ENCODE results near the gene VWC2. TPM values are rescaled to one million over a fixed set of nuclear protein-coding genes. Genes with fewer than 3 reads are reported as not detected.

VWC2 gene
- total and polyA plus RNA-seq, 10 of the 15 experiments (the other 5 are each of a cell fraction or from before 2014, with no cell fraction given), result 0.01 to 0.06 (median 0.03) TPM; not detected in 7

DNA sequence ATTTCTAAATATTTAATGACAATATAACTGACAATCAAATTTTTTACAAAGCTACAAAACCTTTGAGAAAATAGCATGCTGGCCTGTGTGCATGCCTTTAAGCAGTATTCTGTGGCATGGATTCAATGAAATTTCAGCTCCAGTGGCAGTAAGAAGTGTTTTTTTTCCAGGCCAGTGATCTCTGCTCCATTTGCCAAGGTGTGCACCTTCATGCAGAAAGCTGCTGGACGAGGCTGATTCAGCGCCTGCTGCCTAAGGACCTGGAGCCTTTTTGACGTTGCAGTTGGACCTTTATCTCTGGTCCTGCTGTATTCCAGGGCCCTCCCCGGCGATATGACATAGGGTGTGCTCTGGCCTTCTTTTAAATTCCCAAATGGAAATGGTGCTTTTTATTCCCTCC lies 26.6 kb downstream of the VWC2 start:
- intact Hi-C loops (cut with micrococcal nuclease; ENCODE audit: unreplicated experiment), result no loop called here
- SMC1A ChIA-PET (ENCODE audit: uncharacterized antibody, unreplicated experiment), result no interaction called here
- CTCF ChIA-PET, result no interaction called here
- WGBS (ENCODE audit: insufficient coverage, insufficient replicate concordance, low lambda C conversion rate, missing lambda C conversion rate), result 19% methylated on average over 5 of the region's 5 CpGs
- Histone ChIP-seq H3K36me3 (ENCODE audit: control insufficient read depth in 2 of 2, insufficient read depth in 2 of 2, low read length in 1 of 2) (no peaks in the 10 kb centered on the region), H3K79me2 (ENCODE audit: control insufficient read depth, insufficient read depth, low read length) (no peaks in the 10 kb centered on the region), H3K9me3 (replicated peaks; ENCODE audit: control insufficient read depth, insufficient read depth, low read length) (no peaks in the 10 kb centered on the region; the same call in 2 of the 3 replicates), H4K20me1 (ENCODE audit: control insufficient read depth, insufficient read depth) (no peaks in the 10 kb centered on the region), H3K27me3 (replicated peaks in 1 of 2; ENCODE audit: control insufficient read depth in 2 of 2, insufficient read depth in 2 of 2, low read length in 1 of 2) (no peaks in the 10 kb centered on the region; a peak in 1 of 4 replicates), H3K9ac (ENCODE audit: control insufficient read depth, insufficient read depth, low read length) (no peak overlapping the region), H3K4me1 (ENCODE audit: control insufficient read depth, insufficient read depth, low read length) (no peaks in the 10 kb centered on the region), H3K4me3 (no peak overlapping the region), H2AFZ (ENCODE audit: control insufficient read depth, low read depth, low read length) (no peak overlapping the region), H3K27ac (ENCODE audit: control insufficient read depth, insufficient read depth) (no peak overlapping the region), H3K4me2 (ENCODE audit: control insufficient read depth, insufficient read depth) (no peak overlapping the region)
- in situ Hi-C loops (cut with MboI), result no loop called here
- no peak for DNase-seq (ENCODE audit: low read depth, low spot score)
- POLR2A ChIA-PET, result no interaction called here
- no peak for TF ChIP-seq RBBP5 (conservative IDR thresholded peaks at IDR 0.05)
- FAIRE-seq, result no peak
- ATAC-seq, result no peak
- RAD21 ChIA-PET (ENCODE audit: unreplicated experiment), result no interaction called here
- no TSS peak for BruUV-seq (replicated peaks)

DNA sequence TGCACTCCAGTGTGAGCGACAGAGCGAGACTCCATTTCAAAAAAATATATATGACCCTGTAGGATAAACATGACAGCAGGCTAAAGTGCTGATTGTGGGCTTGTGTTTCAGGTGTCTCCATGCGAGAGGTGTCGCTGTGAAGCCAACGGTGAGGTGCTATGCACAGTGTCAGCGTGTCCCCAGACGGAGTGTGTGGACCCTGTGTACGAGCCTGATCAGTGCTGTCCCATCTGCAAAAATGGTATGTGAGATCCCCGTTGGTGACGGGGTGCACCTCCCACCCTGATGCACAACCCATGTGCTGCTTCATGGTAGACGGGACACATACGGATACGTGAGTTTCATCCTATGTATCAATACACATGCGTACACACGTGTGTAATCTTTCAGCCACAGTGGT lies 29.2 kb downstream of the VWC2 start:
- RAD21 ChIA-PET (ENCODE audit: unreplicated experiment), result no interaction called here
- POLR2A ChIA-PET, result no interaction called here
- TF ChIP-seq SMAD1 (IDR thresholded peaks at IDR 0.05; ENCODE audit: low read depth, partially characterized antibody) (no peak), FOXM1 (IDR thresholded peaks at IDR 0.05; ENCODE audit: low read depth, low read length) (no peak)
- TF ChIP-seq, protein P1, sequence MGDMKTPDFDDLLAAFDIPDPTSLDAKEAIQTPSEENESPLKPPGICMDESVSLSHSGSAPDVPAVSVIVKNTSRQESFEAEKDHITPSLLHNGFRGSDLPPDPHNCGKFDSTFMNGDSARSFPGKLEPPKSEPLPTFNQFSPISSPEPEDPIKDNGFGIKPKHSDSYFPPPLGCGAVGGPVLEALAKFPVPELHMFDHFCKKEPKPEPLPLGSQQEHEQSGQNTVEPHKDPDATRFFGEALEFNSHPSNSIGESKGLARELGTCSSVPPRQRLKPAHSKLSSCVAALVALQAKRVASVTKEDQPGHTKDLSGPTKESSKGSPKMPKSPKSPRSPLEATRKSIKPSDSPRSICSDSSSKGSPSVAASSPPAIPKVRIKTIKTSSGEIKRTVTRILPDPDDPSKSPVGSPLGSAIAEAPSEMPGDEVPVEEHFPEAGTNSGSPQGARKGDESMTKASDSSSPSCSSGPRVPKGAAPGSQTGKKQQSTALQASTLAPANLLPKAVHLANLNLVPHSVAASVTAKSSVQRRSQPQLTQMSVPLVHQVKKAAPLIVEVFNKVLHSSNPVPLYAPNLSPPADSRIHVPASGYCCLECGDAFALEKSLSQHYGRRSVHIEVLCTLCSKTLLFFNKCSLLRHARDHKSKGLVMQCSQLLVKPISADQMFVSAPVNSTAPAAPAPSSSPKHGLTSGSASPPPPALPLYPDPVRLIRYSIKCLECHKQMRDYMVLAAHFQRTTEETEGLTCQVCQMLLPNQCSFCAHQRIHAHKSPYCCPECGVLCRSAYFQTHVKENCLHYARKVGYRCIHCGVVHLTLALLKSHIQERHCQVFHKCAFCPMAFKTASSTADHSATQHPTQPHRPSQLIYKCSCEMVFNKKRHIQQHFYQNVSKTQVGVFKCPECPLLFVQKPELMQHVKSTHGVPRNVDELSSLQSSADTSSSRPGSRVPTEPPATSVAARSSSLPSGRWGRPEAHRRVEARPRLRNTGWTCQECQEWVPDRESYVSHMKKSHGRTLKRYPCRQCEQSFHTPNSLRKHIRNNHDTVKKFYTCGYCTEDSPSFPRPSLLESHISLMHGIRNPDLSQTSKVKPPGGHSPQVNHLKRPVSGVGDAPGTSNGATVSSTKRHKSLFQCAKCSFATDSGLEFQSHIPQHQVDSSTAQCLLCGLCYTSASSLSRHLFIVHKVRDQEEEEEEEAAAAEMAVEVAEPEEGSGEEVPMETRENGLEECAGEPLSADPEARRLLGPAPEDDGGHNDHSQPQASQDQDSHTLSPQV (IDR thresholded peaks at IDR 0.05), result no peak
- TF ChIP-seq, protein P2, sequence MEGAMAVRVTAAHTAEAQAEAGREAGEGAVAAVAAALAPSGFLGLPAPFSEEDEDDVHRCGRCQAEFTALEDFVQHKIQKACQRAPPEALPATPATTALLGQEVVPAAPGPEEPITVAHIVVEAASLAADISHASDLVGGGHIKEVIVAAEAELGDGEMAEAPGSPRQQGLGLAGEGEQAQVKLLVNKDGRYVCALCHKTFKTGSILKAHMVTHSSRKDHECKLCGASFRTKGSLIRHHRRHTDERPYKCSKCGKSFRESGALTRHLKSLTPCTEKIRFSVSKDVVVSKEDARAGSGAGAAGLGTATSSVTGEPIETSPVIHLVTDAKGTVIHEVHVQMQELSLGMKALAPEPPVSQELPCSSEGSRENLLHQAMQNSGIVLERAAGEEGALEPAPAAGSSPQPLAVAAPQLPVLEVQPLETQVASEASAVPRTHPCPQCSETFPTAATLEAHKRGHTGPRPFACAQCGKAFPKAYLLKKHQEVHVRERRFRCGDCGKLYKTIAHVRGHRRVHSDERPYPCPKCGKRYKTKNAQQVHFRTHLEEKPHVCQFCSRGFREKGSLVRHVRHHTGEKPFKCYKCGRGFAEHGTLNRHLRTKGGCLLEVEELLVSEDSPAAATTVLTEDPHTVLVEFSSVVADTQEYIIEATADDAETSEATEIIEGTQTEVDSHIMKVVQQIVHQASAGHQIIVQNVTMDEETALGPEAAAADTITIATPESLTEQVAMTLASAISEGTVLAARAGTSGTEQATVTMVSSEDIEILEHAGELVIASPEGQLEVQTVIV (IDR thresholded peaks at IDR 0.05; ENCODE audit: borderline replicate concordance, partially characterized antibody), result no peak
- TF ChIP-seq, protein P3, sequence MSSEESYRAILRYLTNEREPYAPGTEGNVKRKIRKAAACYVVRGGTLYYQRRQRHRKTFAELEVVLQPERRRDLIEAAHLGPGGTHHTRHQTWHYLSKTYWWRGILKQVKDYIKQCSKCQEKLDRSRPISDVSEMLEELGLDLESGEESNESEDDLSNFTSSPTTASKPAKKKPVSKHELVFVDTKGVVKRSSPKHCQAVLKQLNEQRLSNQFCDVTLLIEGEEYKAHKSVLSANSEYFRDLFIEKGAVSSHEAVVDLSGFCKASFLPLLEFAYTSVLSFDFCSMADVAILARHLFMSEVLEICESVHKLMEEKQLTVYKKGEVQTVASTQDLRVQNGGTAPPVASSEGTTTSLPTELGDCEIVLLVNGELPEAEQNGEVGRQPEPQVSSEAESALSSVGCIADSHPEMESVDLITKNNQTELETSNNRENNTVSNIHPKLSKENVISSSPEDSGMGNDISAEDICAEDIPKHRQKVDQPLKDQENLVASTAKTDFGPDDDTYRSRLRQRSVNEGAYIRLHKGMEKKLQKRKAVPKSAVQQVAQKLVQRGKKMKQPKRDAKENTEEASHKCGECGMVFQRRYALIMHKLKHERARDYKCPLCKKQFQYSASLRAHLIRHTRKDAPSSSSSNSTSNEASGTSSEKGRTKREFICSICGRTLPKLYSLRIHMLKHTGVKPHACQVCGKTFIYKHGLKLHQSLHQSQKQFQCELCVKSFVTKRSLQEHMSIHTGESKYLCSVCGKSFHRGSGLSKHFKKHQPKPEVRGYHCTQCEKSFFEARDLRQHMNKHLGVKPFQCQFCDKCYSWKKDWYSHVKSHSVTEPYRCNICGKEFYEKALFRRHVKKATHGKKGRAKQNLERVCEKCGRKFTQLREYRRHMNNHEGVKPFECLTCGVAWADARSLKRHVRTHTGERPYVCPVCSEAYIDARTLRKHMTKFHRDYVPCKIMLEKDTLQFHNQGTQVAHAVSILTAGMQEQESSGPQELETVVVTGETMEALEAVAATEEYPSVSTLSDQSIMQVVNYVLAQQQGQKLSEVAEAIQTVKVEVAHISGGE (CRISPR knock-in tag; IDR thresholded peaks at IDR 0.05), result no peak

More for the DNA sequence above, 29.2 kb downstream of the VWC2 start:
- Histone ChIP-seq H3K27me3 (replicated peaks in 1 of 2; ENCODE audit: control insufficient read depth in 2 of 2, insufficient read depth in 2 of 2, low read length in 1 of 2) (no peaks in the 10 kb centered on the region; a peak in 1 of 4 replicates), H3K4me2 (ENCODE audit: control insufficient read depth, insufficient read depth) (no peak overlapping the region), H3K79me2 (ENCODE audit: control insufficient read depth, insufficient read depth, low read length) (no peaks in the 10 kb centered on the region), H3K9ac (ENCODE audit: control insufficient read depth, insufficient read depth, low read length) (no peak overlapping the region), H3K9me3 (replicated peaks; ENCODE audit: control insufficient read depth, insufficient read depth, low read length) (no peaks in the 10 kb centered on the region; the same call in 2 of the 3 replicates), H3K4me3 (no peak overlapping the region), H3K4me1 (ENCODE audit: control insufficient read depth, insufficient read depth, low read length) (no peaks in the 10 kb centered on the region), H3K36me3 (ENCODE audit: control insufficient read depth in 2 of 2, insufficient read depth in 2 of 2, low read length in 1 of 2) (no peaks in the 10 kb centered on the region), H4K20me1 (ENCODE audit: control insufficient read depth, insufficient read depth) (no peaks in the 10 kb centered on the region), H2AFZ (ENCODE audit: control insufficient read depth, low read depth, low read length) (no peak overlapping the region), H3K27ac (ENCODE audit: control insufficient read depth, insufficient read depth) (no peak overlapping the region)
- intact Hi-C loops (cut with micrococcal nuclease; ENCODE audit: unreplicated experiment), result no loop called here
- ChIA-PET CTCF (no interaction called here), SMC1A (ENCODE audit: uncharacterized antibody, unreplicated experiment) (no interaction called here)
- 60% methylated on average over 15 of the region's 15 CpGs for WGBS (ENCODE audit: insufficient coverage, insufficient replicate concordance, low lambda C conversion rate, missing lambda C conversion rate)
- in situ Hi-C loops (cut with MboI), result no loop called here
- ATAC-seq (no peak), FAIRE-seq (no peak), DNase-seq (ENCODE audit: low read depth, low spot score) (no peak)
- BruUV-seq (replicated peaks), result no TSS peak
